Measurements from ENCODE around the gene VTCN1. TPM values are rescaled to one million over a fixed set of nuclear protein-coding genes. Genes with fewer than 3 reads are reported as not detected.

The VTCN1 gene
- total RNA-seq, 2 experiments from 2014 or later: not detected

- Mint-ChIP-seq H3K27ac (no peak overlapping the region), H3K4me3 (no peak overlapping the region), H3K9me3 (peaks cover 8% of the 10 kb centered on the region), H3K36me3 (no peaks in the 10 kb centered on the region), H3K4me1 (ENCODE audit: low read depth) (no peaks in the 10 kb centered on the region), H3K27me3 (peaks cover 7% of the 10 kb centered on the region)
- DNase-seq: no peak
- POLR2A ChIA-PET: no interaction called here
- CTCF ChIA-PET: interaction anchor here (1.6 kb wide), 1 partner anchor 19 kb away, joined by 4 read pairs; no protein-coding TSS in a partner anchor
- intact Hi-C loops (cut with micrococcal nuclease): no loop called here
These were observed 63.3 kb downstream of the VTCN1 start for GRCh38 chr1:117147341-117147831.

DNA sequence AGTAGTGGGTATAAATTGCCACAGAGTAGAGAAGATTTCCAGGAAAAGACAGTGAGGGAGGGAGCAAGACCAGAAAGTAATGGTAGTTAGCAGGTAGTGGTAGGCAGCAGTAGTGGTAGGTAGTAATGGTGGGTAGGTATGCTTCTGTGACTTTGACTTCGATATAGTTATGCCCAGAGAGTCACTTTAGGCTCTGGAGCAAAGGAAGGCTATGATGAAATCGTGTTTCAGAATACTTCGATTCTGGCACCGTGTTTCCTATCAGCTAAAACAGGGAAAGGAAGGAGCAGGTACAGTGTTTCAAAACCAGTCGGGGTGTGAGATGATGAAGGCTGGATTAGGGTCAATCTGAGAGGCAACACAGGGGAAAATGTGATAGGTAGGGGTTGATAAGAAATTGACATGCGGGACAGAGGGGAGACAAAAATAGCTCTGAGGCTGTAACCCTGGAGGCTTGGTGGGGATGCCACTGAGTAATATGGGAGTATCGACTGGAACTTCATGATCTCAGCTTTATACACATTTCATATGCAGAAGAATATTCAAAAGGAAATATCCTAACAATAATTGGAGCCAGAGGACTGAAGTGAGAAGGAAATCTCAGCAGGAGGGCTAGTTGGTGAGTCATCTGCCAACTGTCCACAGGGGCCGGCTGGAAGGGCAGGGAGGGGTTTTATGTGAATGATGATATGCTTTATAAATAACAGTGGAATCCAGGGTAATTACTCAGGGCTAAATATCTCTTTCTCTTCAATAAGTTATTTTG lies 64.0 kb downstream of the VTCN1 start:
- no peaks in the 10 kb centered on the region for H3K36me3 Mint-ChIP-seq
- POLR2A ChIA-PET: no interaction called here
- H3K4me1 Mint-ChIP-seq (ENCODE audit: low read depth): no peaks in the 10 kb centered on the region
- H3K9me3 Mint-ChIP-seq: peaks cover 7% of the 10 kb centered on the region
- no peak overlapping the region for H3K27ac Mint-ChIP-seq
- CTCF ChIA-PET: interaction anchor here (1.0 to 1.6 kb wide), 2 partner anchors 18 to 19 kb away, joined by 3 to 4 read pairs; no protein-coding TSS in a partner anchor
- peaks cover 7% of the 10 kb centered on the region for H3K27me3 Mint-ChIP-seq
- no peak overlapping the region for H3K4me3 Mint-ChIP-seq
- DNase-seq: no peak
- intact Hi-C loops (cut with micrococcal nuclease): no loop called here

DNA sequence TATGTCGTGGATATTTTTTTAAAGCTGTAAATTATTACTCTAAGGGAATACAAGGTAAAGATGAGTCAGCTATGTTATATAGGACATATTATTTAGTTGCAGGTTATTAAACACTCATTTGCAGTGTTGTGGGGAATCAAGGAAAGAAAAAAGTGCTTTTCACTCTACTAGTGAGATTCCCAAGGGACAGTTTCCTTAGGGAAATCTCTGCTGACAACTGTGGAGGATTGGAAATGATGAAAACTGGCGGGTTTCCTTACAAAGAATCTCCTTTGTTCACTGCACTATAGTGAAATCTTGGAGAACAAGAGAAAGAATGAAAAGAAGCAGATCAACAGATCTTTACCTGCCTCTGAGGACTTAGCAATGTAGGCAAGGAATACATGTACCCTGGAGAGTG lies 64.7 kb downstream of the VTCN1 start:
- no peaks in the 10 kb centered on the region for H3K36me3 Mint-ChIP-seq
- H3K9me3 Mint-ChIP-seq: peaks cover under 1% of the 10 kb centered on the region
- DNase-seq: no peak
- H3K27ac Mint-ChIP-seq: no peak overlapping the region
- ChIA-PET CTCF (interaction anchor here (1.0 kb wide), 1 partner anchor 17 kb away, joined by 3 read pairs; no protein-coding TSS in a partner anchor), POLR2A (no interaction called here)
- H3K27me3 Mint-ChIP-seq: peaks cover 7% of the 10 kb centered on the region
- no peak overlapping the region for H3K4me3 Mint-ChIP-seq
- intact Hi-C loops (cut with micrococcal nuclease): no loop called here
- no peaks in the 10 kb centered on the region for H3K4me1 Mint-ChIP-seq (ENCODE audit: low read depth)

- ChIA-PET CTCF (interaction anchor here (1.4 kb wide), 1 partner anchor 15 kb away, joined by 4 read pairs; no protein-coding TSS in a partner anchor), POLR2A (no interaction called here)
- intact Hi-C loops (cut with micrococcal nuclease): no loop called here
- H3K27me3 Mint-ChIP-seq: peaks cover 7% of the 10 kb centered on the region
- H3K27ac Mint-ChIP-seq: no peak overlapping the region
- H3K9me3 Mint-ChIP-seq: no peaks in the 10 kb centered on the region
- DNase-seq: no peak
- H3K36me3 Mint-ChIP-seq: no peaks in the 10 kb centered on the region
- no peak overlapping the region for H3K4me3 Mint-ChIP-seq
- no peaks in the 10 kb centered on the region for H3K4me1 Mint-ChIP-seq (ENCODE audit: low read depth)
These were observed 66.9 kb downstream of the VTCN1 start for GRCh38 chr1:117143871-117144270.

DNA sequence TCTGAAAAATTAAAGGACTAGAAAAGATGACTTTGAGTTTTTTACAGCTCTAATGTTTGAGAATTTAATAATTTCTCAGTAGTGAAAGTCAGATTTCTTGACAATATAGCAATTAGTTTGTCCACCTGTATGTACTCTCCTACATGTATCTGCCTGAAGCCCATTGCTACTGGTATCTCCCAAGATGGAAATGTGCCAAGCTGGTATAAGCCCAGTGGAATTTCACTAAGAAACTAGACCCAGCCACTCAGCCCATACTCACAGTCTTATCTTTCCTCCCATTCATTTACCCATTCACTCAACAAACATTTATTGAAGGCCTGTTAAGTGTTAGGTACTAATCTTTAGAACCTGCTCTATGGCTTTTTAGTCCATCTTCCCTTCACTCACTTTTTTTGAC lies 67.6 kb downstream of the VTCN1 start:
- Mint-ChIP-seq H3K36me3 (no peaks in the 10 kb centered on the region), H3K4me1 (ENCODE audit: low read depth) (no peaks in the 10 kb centered on the region), H3K4me3 (no peak overlapping the region), H3K27me3 (peaks cover 7% of the 10 kb centered on the region), H3K27ac (no peak overlapping the region), H3K9me3 (no peaks in the 10 kb centered on the region)
- POLR2A ChIA-PET: no interaction called here
- CTCF ChIA-PET: interaction anchor here (1.4 kb wide), 1 partner anchor 14 kb away, joined by 4 read pairs; no protein-coding TSS in a partner anchor
- DNase-seq: no peak
- intact Hi-C loops (cut with micrococcal nuclease): no loop called here

- Mint-ChIP-seq H3K36me3 (no peaks in the 10 kb centered on the region), H3K9me3 (no peaks in the 10 kb centered on the region), H3K27ac (no peak overlapping the region), H3K27me3 (peaks cover 7% of the 10 kb centered on the region), H3K4me1 (ENCODE audit: low read depth) (no peaks in the 10 kb centered on the region), H3K4me3 (no peak overlapping the region)
- DNase-seq: no peak
- POLR2A ChIA-PET: no interaction called here
- intact Hi-C loops (cut with micrococcal nuclease): no loop called here
- CTCF ChIA-PET: no interaction called here
These were observed 68.5 kb downstream of the VTCN1 start for GRCh38 chr1:117142200-117142599.

DNA sequence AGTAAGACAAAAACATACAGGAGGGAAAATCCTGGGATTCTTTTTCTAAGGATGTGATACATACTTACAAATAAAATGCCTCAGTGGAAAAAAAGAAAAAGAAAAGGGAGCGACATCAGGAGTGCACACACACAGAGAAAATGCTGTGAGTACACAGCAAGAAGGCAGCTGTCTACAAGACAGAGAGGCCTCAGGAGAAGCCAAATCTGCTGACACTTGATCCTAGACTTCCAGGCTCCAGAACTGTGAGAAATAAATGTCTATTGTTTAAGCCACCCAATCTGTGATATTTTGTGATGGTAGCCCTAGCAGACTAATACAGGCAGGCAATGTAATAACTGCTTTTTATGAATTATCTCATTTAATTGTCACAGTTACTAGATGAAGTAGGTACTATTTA lies 72.2 kb downstream of the VTCN1 start:
- H3K9me3 Mint-ChIP-seq: no peaks in the 10 kb centered on the region
- DNase-seq: no peak
- intact Hi-C loops (cut with micrococcal nuclease): no loop called here
- ChIA-PET CTCF (no interaction called here), POLR2A (no interaction called here)
- no peaks in the 10 kb centered on the region for H3K36me3 Mint-ChIP-seq
- no peak overlapping the region for H3K27ac Mint-ChIP-seq
- no peaks in the 10 kb centered on the region for H3K4me1 Mint-ChIP-seq (ENCODE audit: low read depth)
- no peak overlapping the region for H3K4me3 Mint-ChIP-seq
- H3K27me3 Mint-ChIP-seq: peaks cover 7% of the 10 kb centered on the region

GRCh38 chr1:117138106-117138505 lies 72.6 kb downstream of the VTCN1 start:
- Mint-ChIP-seq H3K27ac (no peak overlapping the region), H3K9me3 (no peaks in the 10 kb centered on the region), H3K36me3 (no peaks in the 10 kb centered on the region), H3K4me1 (ENCODE audit: low read depth) (no peaks in the 10 kb centered on the region), H3K4me3 (no peak overlapping the region), H3K27me3 (peaks cover 10% of the 10 kb centered on the region)
- DNase-seq: no peak
- CTCF ChIA-PET: interaction anchor here (1.6 kb wide), 1 partner anchor 10 kb away, joined by 8 read pairs; no protein-coding TSS in a partner anchor
- POLR2A ChIA-PET: no interaction called here
- intact Hi-C loops (cut with micrococcal nuclease): no loop called here

DNA sequence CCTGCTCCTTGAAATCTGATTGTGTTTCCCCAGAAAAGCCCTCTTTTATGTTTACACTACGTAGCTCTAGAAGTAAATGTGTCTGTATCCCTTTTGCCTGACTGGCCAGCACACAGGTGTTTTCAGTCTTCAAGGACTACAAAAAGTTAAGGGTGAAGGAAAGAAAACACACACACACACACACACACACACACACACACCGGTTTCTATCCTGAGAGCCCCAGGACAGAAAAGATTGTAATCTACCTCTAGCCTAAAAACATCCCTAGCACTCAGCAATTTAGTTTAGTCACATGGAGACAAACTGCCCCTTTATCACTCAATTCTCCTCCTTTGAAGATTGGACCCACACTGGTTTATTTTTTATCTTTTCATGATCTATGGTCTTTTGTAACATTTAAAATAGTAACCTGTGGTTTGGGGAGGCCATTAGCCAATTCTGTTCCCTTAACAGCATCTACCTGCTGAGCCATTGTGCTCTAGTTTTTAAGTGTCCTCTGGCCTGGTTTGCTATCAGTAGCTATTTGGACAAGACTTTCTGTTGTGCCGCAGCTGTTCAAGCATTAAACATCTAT lies 73.4 kb downstream of the VTCN1 start:
- Mint-ChIP-seq H3K27me3 (peaks cover 10% of the 10 kb centered on the region), H3K27ac (no peak overlapping the region), H3K36me3 (no peaks in the 10 kb centered on the region), H3K4me3 (no peak overlapping the region), H3K4me1 (ENCODE audit: low read depth) (no peaks in the 10 kb centered on the region), H3K9me3 (no peaks in the 10 kb centered on the region)
- POLR2A ChIA-PET: interaction anchor here (0.7 kb wide), 1 partner anchor 785 kb away, joined by 3 read pairs; no protein-coding TSS in a partner anchor
- intact Hi-C loops (cut with micrococcal nuclease): no loop called here
- no peak for DNase-seq
- CTCF ChIA-PET: interaction anchor here (0.8 to 1.6 kb wide), 2 partner anchors 9 to 69 kb away, joined by 3 to 8 read pairs; no protein-coding TSS in a partner anchor

DNA sequence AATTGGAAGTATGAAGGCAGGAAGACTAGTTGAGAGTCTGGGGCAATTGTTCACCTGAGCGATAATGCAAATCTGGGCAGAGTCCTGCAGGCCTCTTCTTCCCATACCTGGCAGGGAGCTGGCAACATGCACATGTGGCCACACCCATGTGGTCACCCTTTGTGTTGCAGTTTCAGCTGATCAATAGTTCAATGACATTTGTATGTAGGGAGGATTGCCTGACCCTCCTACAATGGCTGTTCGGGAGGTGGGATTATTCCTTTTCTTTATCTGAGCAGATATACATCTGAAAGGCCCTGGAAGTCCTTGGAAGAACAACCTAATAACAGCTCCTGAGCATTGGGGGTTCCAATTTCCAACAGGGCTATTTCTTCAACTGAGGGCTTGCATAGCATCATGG lies 74.0 kb downstream of the VTCN1 start:
- ChIA-PET POLR2A (interaction anchor here (0.7 kb wide), 1 partner anchor 785 kb away, joined by 3 read pairs; no protein-coding TSS in a partner anchor), CTCF (interaction anchor here (0.8 to 1.6 kb wide), 2 partner anchors 8 to 69 kb away, joined by 3 to 8 read pairs; no protein-coding TSS in a partner anchor)
- Mint-ChIP-seq H3K27me3 (peaks cover 10% of the 10 kb centered on the region), H3K36me3 (no peaks in the 10 kb centered on the region), H3K27ac (no peak overlapping the region), H3K9me3 (no peaks in the 10 kb centered on the region), H3K4me1 (ENCODE audit: low read depth) (no peaks in the 10 kb centered on the region), H3K4me3 (no peak overlapping the region)
- intact Hi-C loops (cut with micrococcal nuclease): no loop called here
- DNase-seq: no peak

GRCh38 chr1:117135329-117135728 lies 75.4 kb downstream of the VTCN1 start:
- H3K4me1 Mint-ChIP-seq (ENCODE audit: low read depth): no peaks in the 10 kb centered on the region
- H3K9me3 Mint-ChIP-seq: no peaks in the 10 kb centered on the region
- no peak overlapping the region for H3K4me3 Mint-ChIP-seq
- no peak overlapping the region for H3K27ac Mint-ChIP-seq
- intact Hi-C loops (cut with micrococcal nuclease): no loop called here
- H3K27me3 Mint-ChIP-seq: peaks cover 10% of the 10 kb centered on the region
- H3K36me3 Mint-ChIP-seq: no peaks in the 10 kb centered on the region
- ChIA-PET POLR2A (no interaction called here), CTCF (no interaction called here)
- no peak for DNase-seq

- Mint-ChIP-seq H3K27me3 (peaks cover 14% of the 10 kb centered on the region), H3K27ac (no peak overlapping the region), H3K9me3 (no peaks in the 10 kb centered on the region), H3K4me3 (no peak overlapping the region), H3K4me1 (ENCODE audit: low read depth) (no peaks in the 10 kb centered on the region), H3K36me3 (no peaks in the 10 kb centered on the region)
- ChIA-PET POLR2A (no interaction called here), CTCF (no interaction called here)
- DNase-seq: no peak
- intact Hi-C loops (cut with micrococcal nuclease): no loop called here
These were observed 80.2 kb downstream of the VTCN1 start for GRCh38 chr1:117130526-117130925.

All from activated CD4-positive, alpha-beta memory T cell treated with anti-CD3 and anti-CD28 coated beads for 36 hours (primary cell).